T-helper 2 cell (primary cell): ENCODE data around the gene FOXC1.

Source experiments
- DNase-seq, 5 experiments: peaks; one replicate each; pipeline versions ENCODE4 v3.0.0 to v3.0.0-alpha.2; 2012 to 2022

Gene FOXC1

DNA sequence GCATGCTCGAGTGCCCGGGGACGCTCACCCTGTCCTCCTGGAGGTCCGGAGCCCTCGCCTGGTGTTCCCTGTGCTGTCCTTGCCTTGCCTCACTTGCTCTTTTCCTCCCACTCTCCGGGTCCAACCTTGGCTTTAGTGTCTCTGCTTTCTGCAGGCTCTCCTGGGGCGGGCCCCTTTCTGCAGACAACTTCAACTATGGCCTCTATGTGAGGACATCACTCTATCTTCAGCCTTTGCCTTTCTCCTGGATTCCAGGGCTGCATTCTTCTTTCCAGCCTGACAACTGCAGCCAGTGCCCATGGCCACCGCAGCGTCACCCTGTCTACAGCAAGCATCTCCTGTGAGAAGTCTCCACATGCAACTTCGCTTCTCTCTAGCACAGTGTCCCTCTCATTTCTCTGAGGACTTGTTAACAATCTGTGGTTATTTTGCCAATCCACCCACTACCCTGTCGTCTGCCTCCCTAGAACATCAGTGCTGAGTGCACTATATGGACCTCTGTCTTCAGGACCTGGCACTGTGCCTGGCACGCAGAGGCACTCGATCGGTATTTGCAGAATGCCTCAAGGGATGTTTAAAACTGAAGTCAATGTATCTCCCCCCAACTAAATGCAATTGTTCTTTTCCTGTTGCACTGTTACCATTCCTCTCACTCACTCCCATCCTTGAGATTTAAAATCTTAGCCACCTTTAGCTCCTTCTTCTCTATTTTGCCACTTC lies 35.9 kb downstream of the FOXC1 start:
- DNase-seq, result no peak

DNA sequence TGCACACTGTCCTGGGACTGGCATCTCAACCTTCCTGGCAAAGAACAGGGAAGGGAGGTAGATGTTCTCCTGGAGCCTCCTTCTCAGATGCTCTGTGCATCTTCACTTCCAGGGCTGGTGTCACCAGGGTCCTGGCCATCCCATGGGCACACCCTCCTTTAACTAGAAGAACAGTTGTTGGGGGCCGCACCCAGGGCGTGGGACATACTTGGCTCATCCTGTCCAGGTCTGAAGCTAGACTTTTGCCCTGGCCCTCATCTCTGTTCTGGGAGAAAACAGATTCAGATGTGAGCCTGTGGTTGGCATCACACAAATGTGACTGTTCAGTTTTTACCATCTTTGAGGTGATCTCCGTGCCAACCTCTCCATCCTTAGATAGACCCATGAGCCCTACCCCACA lies 41.6 kb downstream of the FOXC1 start:
- DNase-seq, result no peak

DNA sequence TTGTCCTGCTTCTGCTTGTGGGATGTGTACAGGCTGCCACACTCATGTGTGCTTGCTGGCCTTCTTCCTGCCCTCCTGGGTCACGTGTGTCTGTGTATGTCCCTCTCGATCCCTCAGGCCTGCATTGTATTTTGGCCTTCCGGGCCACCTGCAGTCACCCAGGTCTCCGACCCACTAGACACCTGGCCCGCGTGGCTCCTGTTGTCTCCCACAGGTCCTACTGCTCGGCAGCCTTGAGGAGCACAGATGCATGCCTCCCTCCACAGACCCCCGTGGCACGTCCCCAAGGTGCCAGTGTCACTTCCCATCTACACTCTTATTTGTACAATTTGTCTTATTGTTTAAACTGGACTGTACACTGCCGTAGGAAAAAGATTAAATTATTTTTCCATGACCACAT lies 43.1 kb downstream of the FOXC1 start:
- DNase-seq, result no peak

DNA sequence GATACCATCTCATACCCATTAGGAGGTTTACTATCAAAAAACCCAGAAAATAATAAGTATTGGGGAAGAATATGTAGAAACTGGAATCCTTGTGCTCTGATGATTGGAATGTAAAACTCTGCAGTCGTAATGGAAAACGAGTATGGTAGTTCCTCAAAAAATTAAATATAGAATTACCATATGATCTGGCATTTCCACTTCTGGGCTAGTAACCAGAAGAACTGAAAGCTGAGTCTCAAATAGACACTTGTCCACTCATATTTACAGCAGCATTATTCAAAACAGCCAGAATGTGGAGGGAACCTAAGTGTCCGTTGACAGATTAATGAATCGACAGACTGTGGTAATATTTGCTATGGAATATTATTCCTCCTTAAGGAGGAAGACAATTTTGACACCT lies 44.3 kb downstream of the FOXC1 start:
- no peak for DNase-seq

DNA sequence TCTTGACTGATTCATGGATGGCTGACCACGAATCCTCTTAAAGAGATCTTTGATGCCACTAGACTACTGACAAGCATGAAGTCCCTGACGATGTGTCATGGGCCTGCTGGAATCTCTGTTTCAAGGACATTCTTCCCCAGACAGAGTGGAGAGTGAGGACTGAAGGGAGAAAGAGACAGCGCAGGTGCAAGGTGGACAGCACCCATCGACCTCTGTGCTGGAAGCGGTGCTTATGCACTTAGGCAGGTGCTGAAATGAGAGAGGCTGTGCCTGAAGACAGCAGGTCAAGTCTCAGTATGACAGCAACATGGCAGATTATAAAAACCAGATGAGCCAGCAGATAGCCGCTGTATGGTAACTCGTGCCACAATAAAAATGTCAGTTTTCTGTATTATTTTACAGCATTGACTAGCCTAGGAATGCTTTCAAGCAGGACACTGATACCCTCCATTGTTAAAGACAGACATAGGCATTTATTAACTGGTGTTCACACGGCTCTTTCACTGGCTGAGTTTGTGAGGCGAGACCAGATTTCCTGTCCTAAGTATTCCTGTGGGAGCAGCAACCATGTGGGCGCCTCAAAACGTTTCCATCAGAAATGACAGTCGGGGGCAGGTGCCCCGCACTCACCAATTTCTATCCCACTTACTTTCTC lies 47.5 kb downstream of the FOXC1 start:
- no peak for DNase-seq

DNA sequence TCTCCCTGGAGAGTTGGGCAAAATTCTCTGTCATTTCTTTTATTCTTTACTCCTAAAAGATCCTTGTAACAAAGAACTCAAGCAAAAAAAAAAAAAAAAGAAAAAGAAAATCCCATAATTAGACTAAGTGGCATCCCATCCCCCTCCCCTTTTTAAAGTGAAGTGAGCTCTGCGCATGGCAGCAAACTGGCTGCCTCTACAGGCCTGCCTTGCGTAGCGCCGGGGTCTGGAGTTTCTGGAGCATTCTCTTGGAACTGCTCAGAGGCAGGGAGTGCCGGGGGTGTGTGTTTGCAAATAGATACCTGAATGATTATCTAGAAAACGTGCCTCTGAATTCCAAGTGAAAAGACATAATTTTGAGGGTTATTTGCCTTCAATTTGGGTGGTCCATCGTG lies 48.1 kb downstream of the FOXC1 start:
- DNase-seq, result no peak

DNA sequence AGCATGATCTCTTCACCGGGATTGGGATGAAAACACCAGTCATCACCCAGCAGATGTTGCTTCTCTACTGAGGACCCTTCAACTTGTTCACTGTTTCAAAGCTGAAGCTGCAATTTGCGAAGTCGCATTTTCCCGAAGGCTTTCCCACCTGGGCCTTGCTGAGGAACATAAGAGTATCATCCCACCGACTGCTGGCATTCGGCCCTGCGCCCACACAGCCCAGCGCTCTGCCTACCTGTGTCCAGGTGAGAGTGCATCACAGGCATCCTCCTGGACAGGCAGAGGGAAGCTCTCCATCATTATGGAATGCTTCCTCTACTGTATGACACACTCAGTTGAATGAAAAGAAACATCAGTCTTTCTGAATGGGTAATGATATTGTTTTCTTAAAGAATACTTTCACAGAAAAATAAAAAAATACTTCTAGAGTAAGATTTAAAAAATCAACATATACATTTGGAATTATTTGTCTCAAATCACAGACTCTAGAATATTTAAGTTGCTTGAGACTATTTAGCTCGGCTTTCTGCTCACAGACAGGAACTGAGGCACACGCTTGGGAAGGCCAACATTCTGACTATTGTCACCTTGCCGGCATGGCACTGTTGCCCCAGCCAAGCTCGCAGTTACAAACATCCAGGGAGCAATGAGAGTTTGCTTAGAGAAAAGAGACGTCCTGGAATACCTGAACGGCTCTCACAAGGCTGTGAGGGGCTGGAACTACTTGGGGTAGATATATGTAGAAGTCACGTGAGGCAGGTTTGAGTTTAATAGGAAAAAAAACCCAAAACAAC lies 48.7 kb downstream of the FOXC1 start:
- no peak for DNase-seq

DNA sequence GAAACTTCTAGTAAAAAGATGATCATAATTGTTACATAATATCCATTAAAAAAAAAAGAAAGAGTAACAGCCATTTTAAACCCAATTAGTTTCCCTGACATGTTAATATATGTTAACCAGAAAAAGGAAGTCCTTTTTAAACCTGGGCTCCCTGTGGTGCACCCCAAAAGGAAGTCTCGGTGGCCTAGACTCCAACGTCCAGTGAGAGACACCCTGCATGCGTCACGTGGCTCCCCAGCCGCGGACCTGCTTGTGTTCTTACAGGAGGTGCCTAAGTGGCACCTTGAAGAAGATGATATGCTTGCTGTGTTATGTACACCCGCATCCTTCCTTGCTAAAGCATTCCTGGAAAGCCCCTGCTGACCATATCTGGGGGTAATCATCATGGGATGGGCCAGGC lies 50.1 kb downstream of the FOXC1 start:
- DNase-seq, result no peak

DNA sequence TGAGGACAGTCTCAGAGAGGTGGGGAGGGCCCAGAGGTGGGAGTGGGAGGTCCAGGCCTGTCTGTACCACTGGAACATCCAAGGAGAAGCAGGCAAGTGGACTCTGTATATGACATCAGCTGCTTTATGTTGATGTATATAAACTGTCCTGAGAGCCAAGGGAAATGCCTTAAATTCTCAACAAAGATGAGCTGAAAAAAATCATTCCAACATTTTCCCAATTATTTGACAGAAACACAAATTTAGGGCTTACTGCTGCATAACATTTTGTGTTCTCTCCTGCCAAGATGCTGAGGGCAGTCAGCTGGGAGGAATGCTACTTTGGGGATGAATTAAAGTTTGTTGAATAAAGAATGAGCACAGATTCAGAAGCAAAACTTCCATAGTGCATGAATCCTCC lies 52.8 kb downstream of the FOXC1 start:
- no peak for DNase-seq
